Keratinocyte (primary cell): ENCODE data around the gene PRPF18. TPM values are rescaled to one million over a fixed set of nuclear protein-coding genes. Genes with fewer than 3 reads are reported as not detected.

Source experiments
- DNase-seq: peaks from one replicate; pipeline ENCODE4 v3.0.0-alpha.2; 2011; ENCODE audit warnings: low read depth, missing footprints, low spot score
- FAIRE-seq: peaks from 2 replicates; lab custom pipeline; 2011; peaks lifted over from hg19 to GRCh38; lab: Jason Lieb, UNC
- H2AFZ ChIP-seq: 2 replicates; pipeline ENCODE4 v1.6.0; 2012; ENCODE audit warnings: low read length, control low read depth, inconsistent platforms; ENCODE audit not compliant: control insufficient read depth
- H3K27ac ChIP-seq: 2 replicates; pipeline ENCODE4 v1.5.1; 2011; ENCODE audit warnings: low read length; ENCODE audit not compliant: control insufficient read depth, insufficient read depth
- H3K27me3 ChIP-seq: 3 replicates; pipeline ENCODE4 v1.6.0; 2011; ENCODE audit warnings: low read length; ENCODE audit not compliant: control insufficient read depth, insufficient read depth; ENCODE audit errors: extremely low read depth
- H3K36me3 ChIP-seq, 2 experiments: 2 replicates in 1 of 2; 3 replicates in 1 of 2; pipeline ENCODE4 v1.5.1; 2011; ENCODE audit warnings: low read length in 2 of 2, mild to moderate bottlenecking in 1 of 2; ENCODE audit not compliant: control insufficient read depth in 2 of 2, insufficient read depth in 2 of 2; ENCODE audit errors: extremely low read depth in 1 of 2
- H3K4me1 ChIP-seq: 3 replicates; pipeline ENCODE4 v1.5.1; 2011; ENCODE audit warnings: low read length; ENCODE audit not compliant: control insufficient read depth, insufficient read depth; ENCODE audit errors: extremely low read depth
- H3K4me2 ChIP-seq: 3 replicates; pipeline ENCODE4 v1.6.0; 2011; ENCODE audit warnings: low read depth, low read length; ENCODE audit not compliant: control insufficient read depth, insufficient read depth; ENCODE audit errors: extremely low read depth
- H3K4me3 ChIP-seq, 3 experiments: fragments of 200-600 bp in 1 of 3; sonication (generic) in 1 of 3; 2 replicates in 2 of 3; 3 replicates in 1 of 3; pipeline ENCODE4 v1.5.1; 2011 to 2016; ENCODE audit warnings: low read length in 3 of 3, mild to moderate bottlenecking in 3 of 3, control low read depth in 2 of 3, inconsistent platforms in 1 of 3, low read depth in 1 of 3, mixed read lengths in 1 of 3, mixed run types in 1 of 3, moderate library complexity in 1 of 3; ENCODE audit not compliant: control insufficient read depth in 2 of 3, insufficient read depth in 2 of 3; ENCODE audit errors: extremely low read depth in 1 of 3
- H3K79me2 ChIP-seq: 2 replicates; pipeline ENCODE4 v1.6.0; 2012; ENCODE audit warnings: low read length; ENCODE audit not compliant: control insufficient read depth, insufficient read depth
- H3K9ac ChIP-seq: 3 replicates; pipeline ENCODE4 v1.6.0; 2011; ENCODE audit warnings: low read length; ENCODE audit not compliant: control insufficient read depth, insufficient read depth; ENCODE audit errors: extremely low read depth
- H3K9me1 ChIP-seq: 3 replicates; pipeline ENCODE4 v1.6.0; 2011; ENCODE audit warnings: low read length; ENCODE audit not compliant: control insufficient read depth, insufficient read depth; ENCODE audit errors: extremely low read depth
- H3K9me3 ChIP-seq: 2 replicates; pipeline ENCODE4 v1.5.1; 2012; ENCODE audit warnings: low read depth, low read length; ENCODE audit not compliant: control insufficient read depth
- H4K20me1 ChIP-seq: 3 replicates; pipeline ENCODE4 v1.6.0; 2011; ENCODE audit warnings: low read length; ENCODE audit not compliant: control insufficient read depth, insufficient read depth; ENCODE audit errors: extremely low read depth
- CTCF ChIP-seq, 3 experiments: IDR thresholded peaks in 1 of 3; conservative IDR thresholded peaks in 1 of 3; optimal IDR thresholded peaks in 1 of 3; 2 replicates in 2 of 3; 3 replicates in 1 of 3; pipeline versions ENCODE3 to v1.5.1; 2011; ENCODE audit warnings: low read length in 3 of 3, mild to moderate bottlenecking in 3 of 3, moderate library complexity in 2 of 3, control low read depth in 1 of 3, inconsistent platforms in 1 of 3; ENCODE audit not compliant: insufficient read depth in 2 of 3; ENCODE audit errors: extremely low read depth in 1 of 3
- EZH2 ChIP-seq: IDR thresholded peaks from one replicate; pipeline ENCODE4 v1.6.1; 2012; ENCODE audit warnings: inconsistent platforms, mild to moderate bottlenecking, low read length, moderate library complexity
- dilution Hi-C: fragments of 300-500 bp; cut with MboI; formaldehyde crosslinking; loops from one replicate; pipeline ENCODE4 v1.7.0; 2020; ENCODE audit warnings: low sequenced_read_pairs; ENCODE audit not compliant: extremely low pct_ligation_motif_present
- polyA plus RNA-seq, 5 experiments: library from polyadenylated mRNA; depleted of rRNA in 3 of 5; stranded (reverse) in 3 of 5; stranded (forward) in 1 of 5; unstranded in 1 of 5; fragments of >200 nt; gene quantifications; 1 replicate in 1 of 5; 2 replicates in 3 of 5; 3 replicates in 1 of 5; pipeline versions ENCODE4 v1.2.1 to v1.2.3, GENCODE V29; 2011 to 2012; ENCODE audit warnings: missing spikeins in 2 of 5, low read depth in 1 of 5, low replicate concordance in 1 of 5

PRPF18 gene
- polyA plus RNA-seq, 1 donor (not counting 4 experiments of a cell fraction or from before 2014, with no cell fraction given): 28.0 TPM

- FAIRE-seq: no peak
- dilution Hi-C loops: no loop called here
These were observed 15.2 kb upstream of the PRPF18 start for GRCh38 chr10:13571541-13571940.

DNA sequence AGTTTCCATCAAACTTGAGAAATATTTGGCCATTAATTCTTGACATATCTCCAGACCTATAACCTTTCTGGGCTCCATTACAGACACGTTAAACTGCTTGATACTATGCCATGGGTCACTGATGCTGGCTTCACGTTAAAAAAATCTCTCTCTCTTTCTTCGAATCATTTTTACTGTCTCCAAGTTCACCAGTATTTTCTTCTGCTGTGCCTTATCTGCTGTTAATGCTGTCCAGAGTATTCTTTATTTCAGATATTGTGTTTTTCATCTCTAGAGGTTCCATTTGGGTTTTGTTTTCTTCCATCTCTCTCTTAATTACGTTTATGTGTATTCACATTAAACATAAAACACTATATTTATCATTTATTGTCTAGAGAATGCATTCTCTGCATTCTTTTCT lies 12.8 kb upstream of the PRPF18 start:
- Histone ChIP-seq H3K27ac (no peak overlapping the region), H3K9me3 (no peaks in the 10 kb centered on the region), H3K4me2 (no peak overlapping the region), H3K79me2 (no peaks in the 10 kb centered on the region), H3K9ac (no peak overlapping the region), H3K4me3 (no peak overlapping the region), H3K36me3 (no peaks in the 10 kb centered on the region), H4K20me1 (no peaks in the 10 kb centered on the region), H3K9me1 (no peaks in the 10 kb centered on the region), H3K27me3 (no peaks in the 10 kb centered on the region), H3K4me1 (no peaks in the 10 kb centered on the region), H2AFZ (no peak overlapping the region)
- TF ChIP-seq CTCF (optimal IDR thresholded peaks at IDR 0.05 in 1 of 3, IDR thresholded peaks at IDR 0.05 in 1 of 3, conservative IDR thresholded peaks at IDR 0.05 in 1 of 3; ENCODE audit: extremely low read depth in 1 of 3, insufficient read depth in 2 of 3, low read length in 3 of 3): no peak
- TF ChIP-seq EZH2: no peak
- dilution Hi-C loops: no loop called here
- no peak for FAIRE-seq
- DNase-seq: no peak

More at GRCh38 chr10:13571541-13571940, 15.2 kb upstream of the PRPF18 start:
- Histone ChIP-seq H3K4me3 (no peak overlapping the region), H3K36me3 (no peaks in the 10 kb centered on the region), H3K27ac (no peak overlapping the region), H4K20me1 (no peaks in the 10 kb centered on the region), H3K9ac (no peak overlapping the region), H3K79me2 (no peaks in the 10 kb centered on the region), H3K9me3 (no peaks in the 10 kb centered on the region), H3K27me3 (no peaks in the 10 kb centered on the region), H3K4me2 (no peak overlapping the region), H2AFZ (no peak overlapping the region), H3K4me1 (no peaks in the 10 kb centered on the region), H3K9me1 (no peaks in the 10 kb centered on the region)
- no peak for DNase-seq
- TF ChIP-seq CTCF (optimal IDR thresholded peaks at IDR 0.05 in 1 of 3, IDR thresholded peaks at IDR 0.05 in 1 of 3, conservative IDR thresholded peaks at IDR 0.05 in 1 of 3; ENCODE audit: extremely low read depth in 1 of 3, insufficient read depth in 2 of 3, low read length in 3 of 3) (no peak), EZH2 (no peak)
